Endothelial cell of umbilical vein (primary cell): ENCODE measurements around the gene CUX1. TPM values are rescaled to one million over a fixed set of nuclear protein-coding genes. Genes with fewer than 3 reads are reported as not detected.

Experiments
- BruUV-seq: library from RNA; stranded (reverse); fragments of 400-500 nt; replicated peaks from 2 replicates; lab custom pipeline; 2021; lab: Mats Ljungman, UMichigan
- CTCF ChIA-PET: fragments of 300-600, 350-600 bp; sonication (Branson Sonifier 250); formaldehyde crosslinking; loops from one replicate; lab custom pipeline; 2021; ENCODE audit warnings: antibody characterized with exemption, inconsistent platforms; lab: Charles Lee
- POLR2A ChIA-PET: fragments of 300-600, 350-600 bp; sonication (Branson Sonifier 250); formaldehyde crosslinking; loops from one replicate; lab custom pipeline; 2021; ENCODE audit warnings: antibody characterized with exemption, inconsistent platforms; lab: Charles Lee
- DNase-seq: peaks from one replicate; pipeline ENCODE4 v3.0.0-alpha.2; 2011; ENCODE audit warnings: low read depth, low spot score
- FAIRE-seq: peaks from 2 replicates; lab custom pipeline; 2011; peaks lifted over from hg19 to GRCh38; lab: Jason Lieb, UNC
- H2AFZ ChIP-seq: 2 replicates; pipeline ENCODE4 v1.6.0; 2012; ENCODE audit warnings: low read depth, low read length, control low read depth, inconsistent platforms
- H3K27ac ChIP-seq: 2 replicates; pipeline ENCODE4 v1.5.1; 2011; ENCODE audit warnings: low read depth, mild to moderate bottlenecking, control low read depth, low read length, moderate library complexity; ENCODE audit not compliant: insufficient read depth
- H3K27me3 ChIP-seq, 2 experiments: 2 replicates each; pipeline versions ENCODE4 v1.6.0 to v1.6.1; 2011; ENCODE audit warnings: low read length in 2 of 2, mixed read lengths in 1 of 2; ENCODE audit not compliant: control insufficient read depth in 2 of 2, insufficient read depth in 2 of 2
- H3K36me3 ChIP-seq, 2 experiments: 2 replicates in 1 of 2; 3 replicates in 1 of 2; pipeline ENCODE4 v1.5.1; 2011; ENCODE audit warnings: low read length in 2 of 2, mild to moderate bottlenecking in 1 of 2, moderate library complexity in 1 of 2; ENCODE audit not compliant: control insufficient read depth in 2 of 2, insufficient read depth in 2 of 2; ENCODE audit errors: extremely low read depth in 1 of 2
- H3K4me1 ChIP-seq: 3 replicates; pipeline ENCODE4 v1.5.1; 2011; ENCODE audit warnings: mild to moderate bottlenecking, low read length; ENCODE audit not compliant: control insufficient read depth, insufficient read depth; ENCODE audit errors: extremely low read depth
- H3K4me2 ChIP-seq: 2 replicates; pipeline ENCODE4 v1.6.1; 2011; ENCODE audit warnings: low read length, control low read depth, mixed read lengths; ENCODE audit not compliant: insufficient read depth
- H3K4me3 ChIP-seq, 3 experiments: fragments of 200-600 bp in 1 of 3; sonication (generic), shearing (Covaris generic) in 1 of 3; replicated peaks in 1 of 3; 2 replicates each; pipeline ENCODE4 v1.5.1; 2011 to 2016; ENCODE audit warnings: control low read depth in 3 of 3, low read length in 3 of 3, mild to moderate bottlenecking in 2 of 3, inconsistent platforms in 1 of 3, low read depth in 1 of 3, moderate library complexity in 1 of 3; ENCODE audit not compliant: insufficient read depth in 1 of 3
- H3K79me2 ChIP-seq: 2 replicates; pipeline ENCODE4 v1.6.0; 2012; ENCODE audit warnings: low read length, inconsistent platforms; ENCODE audit not compliant: control insufficient read depth, insufficient read depth
- H3K9ac ChIP-seq: replicated peaks from 2 replicates; pipeline ENCODE3; 2011; ENCODE audit warnings: low read length, control low read depth; ENCODE audit not compliant: insufficient read depth; ENCODE audit errors: extremely low read depth
- H3K9me1 ChIP-seq: replicated peaks from 3 replicates; pipeline ENCODE4 v1.6.0; 2011; ENCODE audit warnings: mild to moderate bottlenecking, low read length; ENCODE audit not compliant: control insufficient read depth, insufficient read depth; ENCODE audit errors: extremely low read depth
- H3K9me3 ChIP-seq: replicated peaks from 2 replicates; pipeline ENCODE4 v1.5.1; 2012; ENCODE audit warnings: low read length, inconsistent platforms; ENCODE audit not compliant: control insufficient read depth, insufficient read depth
- H4K20me1 ChIP-seq: replicated peaks from 2 replicates; pipeline ENCODE3; 2011; ENCODE audit warnings: mild to moderate bottlenecking, low read length; ENCODE audit not compliant: control insufficient read depth, insufficient read depth; ENCODE audit errors: extremely low read depth
- EZH2 ChIP-seq: IDR thresholded peaks from 2 replicates; pipeline ENCODE4 v1.6.1; 2012; ENCODE audit warnings: borderline replicate concordance, low read depth, mild to moderate bottlenecking, moderate library complexity, low read length, inconsistent platforms; ENCODE audit not compliant: severe bottlenecking
- GATA2 ChIP-seq: IDR thresholded peaks from 2 replicates; pipeline ENCODE4 v1.7.0; 2011; ENCODE audit warnings: low read depth, mild to moderate bottlenecking, moderate library complexity, mixed read lengths, low read length; ENCODE audit not compliant: insufficient read length, insufficient read depth
- JUN ChIP-seq: IDR thresholded peaks from 2 replicates; pipeline ENCODE4 v1.6.1; 2011; ENCODE audit warnings: borderline replicate concordance, low read depth; ENCODE audit not compliant: insufficient read length, insufficient read depth
- MYC ChIP-seq: IDR thresholded peaks from one replicate; pipeline ENCODE4 v1.6.1; 2011; ENCODE audit warnings: mild to moderate bottlenecking, low read depth, low read length
- POLR2A ChIP-seq: IDR thresholded peaks from 2 replicates; pipeline ENCODE4 v1.6.1; 2012; ENCODE audit warnings: low read depth, mild to moderate bottlenecking, control low read depth, low read length
- POLR2AphosphoS5 ChIP-seq: IDR thresholded peaks from 2 replicates; pipeline ENCODE4 v1.6.1; 2012; ENCODE audit warnings: low read depth, mild to moderate bottlenecking, control low read depth, low read length, moderate library complexity; ENCODE audit not compliant: insufficient read depth
- dilution Hi-C: fragments of 300-500 bp; cut with MboI; formaldehyde crosslinking; loops from one replicate; pipeline ENCODE4 v1.15.0; 2019; ENCODE audit warnings: low sequenced_read_pairs; ENCODE audit not compliant: extremely low pct_ligation_motif_present
- intact Hi-C: fragments of 100-400 bp; cut with micrococcal nuclease; formaldehyde crosslinking; loops from one replicate; pipeline ENCODE4 v1.10.0; 2022
- polyA plus RNA-seq, 4 experiments: library from polyadenylated mRNA; depleted of rRNA in 3 of 4; stranded (reverse) in 3 of 4; unstranded in 1 of 4; fragments of >200 nt; gene quantifications; 2 replicates each; pipeline versions ENCODE4 v1.2.1 to v1.2.3, GENCODE V29; 2011 to 2012; ENCODE audit warnings: missing spikeins in 1 of 4
- total RNA-seq: library from RNA; stranded (reverse); gene quantifications from 2 replicates; pipeline ENCODE4 v1.2.3, GENCODE V29; 2021
- TF ChIP-seq, protein P1 (sequence below), 2 donors: IDR thresholded peaks; 1 replicate in 1 of 2; 2 replicates in 1 of 2; pipeline ENCODE4 v1.5.1; 2011; ENCODE audit warnings: low read length in 2 of 2, mild to moderate bottlenecking in 2 of 2, moderate library complexity in 2 of 2, control low read depth in 1 of 2, inconsistent platforms in 1 of 2, low read depth in 1 of 2; ENCODE audit not compliant: insufficient read depth in 1 of 2; ENCODE audit errors: extremely low read depth in 1 of 2

The CUX1 gene
- total and polyA plus RNA-seq, 2 donors (not counting 3 experiments of a cell fraction or from before 2014, with no cell fraction given) = 13.8 to 49.8 TPM

- peak overlapping the region; percentile 84 for H3K4me2 ChIP-seq
- H4K20me1 ChIP-seq = no peaks in the 10 kb centered on the region
- H2AFZ ChIP-seq = peak overlapping the region; percentile 60
- peaks cover 0 to 2% of the 10 kb centered on the region in 2 experiments for H3K36me3 ChIP-seq
- BruUV-seq = no TSS peak
- DNase-seq (peak; percentile 73), FAIRE-seq (peak; percentile 64)
- no peaks in the 10 kb centered on the region for H3K79me2 ChIP-seq
- intact Hi-C loops = no loop called here
- no peaks in the 10 kb centered on the region for H3K27me3 ChIP-seq
- POLR2A ChIA-PET = interaction anchor here (0.6 kb wide), 1 partner anchor 406 kb away, joined by 3 read pairs; no protein-coding TSS in a partner anchor
- H3K9me1 ChIP-seq = no peaks in the 10 kb centered on the region
- H3K4me3 ChIP-seq = peak overlapping the region in 1 of 3 experiments; percentile 13
- dilution Hi-C loops = no loop called here
- CTCF ChIA-PET = interaction anchor here (1.0 kb wide), 3 partner anchors 12 to 50 kb away, joined by 3 to 4 read pairs (median 3); no protein-coding TSS in a partner anchor
- peak overlapping the region; percentile 44 for H3K27ac ChIP-seq
- no peaks in the 10 kb centered on the region for H3K9me3 ChIP-seq
- H3K9ac ChIP-seq = peak overlapping the region; percentile 29
- no peak for TF ChIP-seq EZH2
- no peak for TF ChIP-seq JUN
- TF ChIP-seq POLR2A = no peak
- TF ChIP-seq GATA2 = no peak
- TF ChIP-seq, protein P1, sequence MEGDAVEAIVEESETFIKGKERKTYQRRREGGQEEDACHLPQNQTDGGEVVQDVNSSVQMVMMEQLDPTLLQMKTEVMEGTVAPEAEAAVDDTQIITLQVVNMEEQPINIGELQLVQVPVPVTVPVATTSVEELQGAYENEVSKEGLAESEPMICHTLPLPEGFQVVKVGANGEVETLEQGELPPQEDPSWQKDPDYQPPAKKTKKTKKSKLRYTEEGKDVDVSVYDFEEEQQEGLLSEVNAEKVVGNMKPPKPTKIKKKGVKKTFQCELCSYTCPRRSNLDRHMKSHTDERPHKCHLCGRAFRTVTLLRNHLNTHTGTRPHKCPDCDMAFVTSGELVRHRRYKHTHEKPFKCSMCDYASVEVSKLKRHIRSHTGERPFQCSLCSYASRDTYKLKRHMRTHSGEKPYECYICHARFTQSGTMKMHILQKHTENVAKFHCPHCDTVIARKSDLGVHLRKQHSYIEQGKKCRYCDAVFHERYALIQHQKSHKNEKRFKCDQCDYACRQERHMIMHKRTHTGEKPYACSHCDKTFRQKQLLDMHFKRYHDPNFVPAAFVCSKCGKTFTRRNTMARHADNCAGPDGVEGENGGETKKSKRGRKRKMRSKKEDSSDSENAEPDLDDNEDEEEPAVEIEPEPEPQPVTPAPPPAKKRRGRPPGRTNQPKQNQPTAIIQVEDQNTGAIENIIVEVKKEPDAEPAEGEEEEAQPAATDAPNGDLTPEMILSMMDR (IDR thresholded peaks at IDR 0.05; ENCODE audit: extremely low read depth in 1 of 2, insufficient read depth in 1 of 2, low read depth in 1 of 2, low read length in 2 of 2) = no peak
- no peak for TF ChIP-seq POLR2AphosphoS5
- TF ChIP-seq MYC = no peak
- H3K4me1 ChIP-seq = peaks cover 14% of the 10 kb centered on the region
Observed at GRCh38 chr7:102170393-102170970, 353.1 kb downstream of the CUX1 start.
